SH-SY5Y (cell line): ENCODE data around the gene BTBD9.

Source experiments
- GATA2 ChIP-seq: IDR thresholded peaks from 2 replicates; pipeline ENCODE4 v1.6.1; 2011; ENCODE audit warnings: mild to moderate bottlenecking, low read depth, low read length
- GATA3 ChIP-seq: IDR thresholded peaks from 2 replicates; pipeline ENCODE4 v1.6.1; 2011; ENCODE audit warnings: low read depth, mild to moderate bottlenecking, low read length, moderate library complexity

- TF ChIP-seq GATA2 (no peak), GATA3 (no peak)
These were observed 425.6 kb downstream of the BTBD9 start for GRCh38 chr6:38214159-38214558.
